GM12878 (cell line): ENCODE results near the gene PDIK1L. TPM values are rescaled to one million over a fixed set of nuclear protein-coding genes. Genes with fewer than 3 reads are reported as not detected.

Experiments used
- ATAC-seq: fragments of 200-7000 bp; cut with Tn5 transposase; 3 replicates; pipeline ENCODE4 v1.9.1; 2020; ENCODE audit warnings: mild to moderate bottlenecking, moderate library complexity
- BruUV-seq: library from RNA; stranded (reverse); fragments of 400-500 nt; replicated peaks from 2 replicates; lab custom pipeline; 2021; lab: Mats Ljungman, UMichigan
- CTCF ChIA-PET: fragments of 300-600 bp; sonication (Branson Sonifier 250); formaldehyde crosslinking; extraction: SDS; loops from one replicate; lab custom pipeline; 2021; ENCODE audit warnings: inconsistent platforms; lab: Yijun Ruan, JAX
- POLR2A ChIA-PET: fragments of 350-600 bp; formaldehyde crosslinking; extraction: SDS; loops from one replicate; lab custom pipeline; 2021; ENCODE audit warnings: inconsistent platforms; lab: Charles Lee
- RAD21 ChIA-PET: fragments of 300-600 bp; sonication (Branson Sonifier 250); formaldehyde crosslinking; loops from one replicate; lab custom pipeline; 2023; ENCODE audit warnings: antibody characterized with exemption; ENCODE audit not compliant: unreplicated experiment; lab: Charles Lee
- SMC1A ChIA-PET: fragments of 300-600 bp; sonication (Branson Sonifier 250); formaldehyde crosslinking; loops from one replicate; lab custom pipeline; 2023; ENCODE audit not compliant: unreplicated experiment, uncharacterized antibody; lab: Charles Lee
- DNase-seq: peaks from one replicate; pipeline ENCODE4 v3.0.0-alpha.2; 2011; ENCODE audit warnings: low read depth, low spot score
- FAIRE-seq: peaks from 3 replicates; lab custom pipeline; 2011; peaks lifted over from hg19 to GRCh38; lab: Jason Lieb, UNC
- H2AFZ ChIP-seq: 2 replicates; pipeline ENCODE4 v1.6.0; 2011; ENCODE audit warnings: low read depth, low read length, control low read depth; ENCODE audit not compliant: control insufficient read depth
- H3K27ac ChIP-seq: 2 replicates; pipeline ENCODE4 v1.5.1; 2011; ENCODE audit warnings: control low read depth; ENCODE audit not compliant: control insufficient read depth, insufficient read depth
- H3K27me3 ChIP-seq, 2 experiments: replicated peaks in 1 of 2; 2 replicates each; pipeline versions ENCODE4 v1.6.0 to v1.6.1; 2011; ENCODE audit warnings: low read length in 1 of 2; ENCODE audit not compliant: control insufficient read depth in 2 of 2, insufficient read depth in 2 of 2
- H3K36me3 ChIP-seq, 2 experiments: 2 replicates each; pipeline ENCODE4 v1.5.1; 2011; ENCODE audit warnings: low read length in 1 of 2; ENCODE audit not compliant: control insufficient read depth in 2 of 2, insufficient read depth in 2 of 2
- H3K4me1 ChIP-seq: 2 replicates; pipeline ENCODE4 v1.6.1; 2011; ENCODE audit warnings: mild to moderate bottlenecking, low read length, moderate library complexity, mixed read lengths; ENCODE audit not compliant: control insufficient read depth, insufficient read depth
- H3K4me2 ChIP-seq: 2 replicates; pipeline ENCODE4 v1.6.0; 2011; ENCODE audit warnings: control low read depth; ENCODE audit not compliant: control insufficient read depth, insufficient read depth
- H3K4me3 ChIP-seq: fragments of 200-600 bp; sonication (generic); 2 replicates; pipeline ENCODE4 v1.5.1; 2016
- H3K79me2 ChIP-seq: 2 replicates; pipeline ENCODE4 v1.6.0; 2011; ENCODE audit warnings: low read length; ENCODE audit not compliant: control insufficient read depth, insufficient read depth
- H3K9ac ChIP-seq: 2 replicates; pipeline ENCODE4 v1.8.0; 2011; ENCODE audit warnings: low read length, control low read depth, mixed read lengths; ENCODE audit not compliant: control insufficient read depth, insufficient read depth
- H3K9me3 ChIP-seq: replicated peaks from 3 replicates; pipeline ENCODE4 v1.5.1; 2011; ENCODE audit warnings: mild to moderate bottlenecking, low read length; ENCODE audit not compliant: control insufficient read depth, insufficient read depth
- H4K20me1 ChIP-seq: 2 replicates; pipeline ENCODE4 v1.6.0; 2011; ENCODE audit not compliant: control insufficient read depth, insufficient read depth
- ETV6 ChIP-seq, 2 experiments: fragments of 450-650 bp in 1 of 2; IDR thresholded peaks in 1 of 2; conservative IDR thresholded peaks in 1 of 2; 2 replicates each; pipeline ENCODE4 v1.6.1; 2014; ENCODE audit warnings: antibody characterized with exemption in 1 of 2, borderline replicate concordance in 1 of 2, low read depth in 1 of 2, mild to moderate bottlenecking in 1 of 2, moderate library complexity in 1 of 2
- IKZF2 ChIP-seq, 2 experiments: fragments of 450-650 bp; IDR thresholded peaks; 2 replicates each; pipeline ENCODE4 v1.6.1; 2017; ENCODE audit warnings: mild to moderate bottlenecking in 2 of 2, moderate library complexity in 2 of 2
- RFX5 ChIP-seq: IDR thresholded peaks from 2 replicates; pipeline ENCODE4 v1.6.1; 2011; ENCODE audit warnings: low read depth, low read length, improper control_type of control experiment
- SIN3A ChIP-seq: IDR thresholded peaks from 2 replicates; pipeline ENCODE4 v1.6.1; 2012; ENCODE audit warnings: low read depth, low read length, improper control_type of control experiment
- SMAD1 ChIP-seq: fragments of 450-650 bp; IDR thresholded peaks from 2 replicates; pipeline ENCODE4 v1.6.1; 2018; ENCODE audit warnings: mild to moderate bottlenecking, low read depth; ENCODE audit not compliant: partially characterized antibody
- SPI1 ChIP-seq: IDR thresholded peaks from 2 replicates; pipeline ENCODE4 v1.6.1; 2011; ENCODE audit warnings: low read depth, mild to moderate bottlenecking, low read length, moderate library complexity, borderline replicate concordance; ENCODE audit not compliant: insufficient read depth
- TCF3 ChIP-seq: IDR thresholded peaks from 2 replicates; pipeline ENCODE4 v1.6.1; 2012; ENCODE audit warnings: low read depth, mild to moderate bottlenecking, low read length, borderline replicate concordance; ENCODE audit not compliant: insufficient read depth
- ZBTB11 ChIP-seq: fragments of 450-650 bp; formaldehyde crosslinking; IDR thresholded peaks from 2 replicates; pipeline ENCODE4 v1.5.0; 2022; ENCODE audit warnings: mild to moderate bottlenecking, missing genetic modification characterization
- ZNF384 ChIP-seq: IDR thresholded peaks from 2 replicates; pipeline ENCODE4 v1.6.1; 2012; ENCODE audit warnings: low read depth, mild to moderate bottlenecking, low read length, improper control_type of control experiment, borderline replicate concordance
- WGBS: methylation state at CpG from one replicate; pipeline ENCODE4 v1.1.6; 2016; ENCODE audit warnings: low lambda C conversion rate; ENCODE audit not compliant: insufficient replicate concordance, insufficient coverage; ENCODE audit errors: missing lambda C conversion rate; 5-methylcytosine and 5-hydroxymethylcytosine counted together
- in situ Hi-C: fragments of 300-500 bp; cut with MboI; formaldehyde crosslinking; loops from 9 replicates; pipeline ENCODE4 v1.14.3; 2018; ENCODE audit warnings: mixed read lengths
- intact Hi-C: fragments of 100-400 bp; cut with micrococcal nuclease; formaldehyde crosslinking; loops from one replicate; pipeline ENCODE4 v1.14.2; 2022; ENCODE audit not compliant: unreplicated experiment
- polyA plus RNA-seq, 11 experiments: library from polyadenylated mRNA; depleted of rRNA in 4 of 11; unstranded in 6 of 11; stranded (reverse) in 5 of 11; fragments of >200 nt; fragmentation: Nextera tagmentation in 4 of 11; fragmentation: Illumina TruSeq in 1 of 11; extraction: Ambion mirVana in 4 of 11; extraction: Trizol in 1 of 11; gene quantifications; 1 replicate in 1 of 11; 2 replicates in 10 of 11; pipeline versions ENCODE4 v1.2.1 to v1.2.3, GENCODE V29; 2011 to 2016; ENCODE audit warnings: inconsistent platforms in 2 of 11, missing spikeins in 2 of 11, low read depth in 1 of 11
- total RNA-seq, 4 experiments: library from RNA; depleted of rRNA in 3 of 4; stranded (reverse); fragments of >200 nt in 3 of 4; fragmentation: Illumina TruSeq in 1 of 4; extraction: Trizol in 1 of 4; gene quantifications; 2 replicates each; pipeline versions ENCODE4 v1.2.1 to v1.2.3, GENCODE V29; 2013 to 2021
- TF ChIP-seq, protein P1 (sequence below): fragments of 450-650 bp; IDR thresholded peaks from 2 replicates; pipeline ENCODE4 v1.6.1; 2014; ENCODE audit warnings: mild to moderate bottlenecking

The PDIK1L gene
- total and polyA plus RNA-seq, 10 of the 15 experiments (the other 5 are each of a cell fraction or from before 2014, with no cell fraction given) = 4.0 to 15.9 (median 10.5) TPM

DNA sequence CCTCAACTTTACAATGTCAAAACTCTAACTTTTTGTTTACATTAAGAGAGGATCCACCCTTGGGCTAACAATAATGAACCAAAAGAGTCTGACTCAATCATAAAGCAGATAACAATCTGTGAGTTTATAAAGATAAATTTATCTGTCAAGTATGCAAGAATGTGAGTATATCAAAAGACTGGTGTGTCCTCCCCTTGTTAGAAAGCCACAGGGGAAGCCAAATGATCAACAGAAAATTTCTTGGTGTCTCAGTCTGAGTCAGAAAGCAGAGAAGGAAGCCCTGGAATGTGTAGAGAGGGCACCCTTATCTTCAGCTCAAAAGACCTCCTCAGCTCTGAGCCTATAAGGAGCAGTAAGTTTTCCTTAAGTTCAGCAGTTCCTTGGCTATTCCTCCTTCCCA lies 13.9 kb upstream of the PDIK1L start (continued):
- TF ChIP-seq ZBTB11 (no peak), ETV6 (conservative IDR thresholded peaks at IDR 0.05 in 1 of 2, IDR thresholded peaks at IDR 0.05 in 1 of 2; ENCODE audit: borderline replicate concordance in 1 of 2, low read depth in 1 of 2) (no peak)

DNA sequence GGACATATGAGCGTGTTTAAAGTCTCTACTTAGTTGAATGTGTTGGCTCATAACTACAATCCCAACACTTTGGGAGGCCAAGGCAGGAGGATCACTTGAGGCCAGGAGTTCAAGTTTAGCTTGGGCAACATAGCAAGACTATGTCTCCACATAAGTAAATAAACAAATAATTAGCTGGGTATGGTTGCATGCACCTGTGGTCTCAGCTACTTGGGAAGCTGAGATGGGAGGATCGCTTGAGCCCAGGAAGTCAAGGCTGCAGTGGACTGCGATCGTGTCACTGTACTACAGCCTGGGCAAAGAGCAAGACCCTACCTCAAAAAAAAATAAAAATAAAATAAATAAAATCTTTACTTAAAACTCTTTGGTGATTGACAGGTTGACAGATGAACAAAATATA lies 13.0 kb upstream of the PDIK1L start:
- BruUV-seq = no TSS peak
- Histone ChIP-seq H3K4me3 (no peak overlapping the region), H2AFZ (no peak overlapping the region), H3K79me2 (no peaks in the 10 kb centered on the region), H4K20me1 (no peaks in the 10 kb centered on the region), H3K9ac (no peak overlapping the region), H3K27me3 (peaks cover 2 to 5% of the 10 kb centered on the region in 2 experiments; a peak in 2 of 4 replicates), H3K36me3 (no peaks in the 10 kb centered on the region), H3K9me3 (no peaks in the 10 kb centered on the region), H3K27ac (no peak overlapping the region), H3K4me2 (no peak overlapping the region), H3K4me1 (no peaks in the 10 kb centered on the region)
- TF ChIP-seq RFX5 = no peak
- no peak for TF ChIP-seq SMAD1
- TF ChIP-seq ZNF384 = no peak
- TF ChIP-seq SPI1 = no peak
- TF ChIP-seq, protein P1, sequence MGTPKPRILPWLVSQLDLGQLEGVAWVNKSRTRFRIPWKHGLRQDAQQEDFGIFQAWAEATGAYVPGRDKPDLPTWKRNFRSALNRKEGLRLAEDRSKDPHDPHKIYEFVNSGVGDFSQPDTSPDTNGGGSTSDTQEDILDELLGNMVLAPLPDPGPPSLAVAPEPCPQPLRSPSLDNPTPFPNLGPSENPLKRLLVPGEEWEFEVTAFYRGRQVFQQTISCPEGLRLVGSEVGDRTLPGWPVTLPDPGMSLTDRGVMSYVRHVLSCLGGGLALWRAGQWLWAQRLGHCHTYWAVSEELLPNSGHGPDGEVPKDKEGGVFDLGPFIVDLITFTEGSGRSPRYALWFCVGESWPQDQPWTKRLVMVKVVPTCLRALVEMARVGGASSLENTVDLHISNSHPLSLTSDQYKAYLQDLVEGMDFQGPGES = no peak
- no peak for TF ChIP-seq IKZF2 (IDR thresholded peaks at IDR 0.05)
- no peak for TF ChIP-seq TCF3
- no peak for TF ChIP-seq SIN3A
- in situ Hi-C loops = no loop called here
- ChIA-PET CTCF (interaction anchor here (0.7 kb wide), 1 partner anchor 46 kb away, joined by 3 read pairs; no protein-coding TSS in a partner anchor), POLR2A (no interaction called here), RAD21 (no interaction called here), SMC1A (no interaction called here)
- WGBS = 78% methylated on average over 4 of the region's 4 CpGs
- intact Hi-C loops = no loop called here
- no peak for DNase-seq
- ATAC-seq = no peak
- FAIRE-seq = no peak
